GM23338 (cell line): ENCODE data around the gene RIPK1. TPM values are rescaled to one million over a fixed set of nuclear protein-coding genes. Genes with fewer than 3 reads are reported as not detected.
"Not testable (repeated sequence)": the region's sequence is repeated elsewhere in the genome, so short reads cannot be mapped to it uniquely, and the experiment has no call there.

Source experiments
- ATAC-seq: fragments of 200-7000 bp; cut with Tn5 transposase; 3 replicates; pipeline ENCODE4 v1.9.1; 2020
- DNase-seq: peaks from one replicate; pipeline ENCODE4 v3.0.0-alpha.2; 2015; ENCODE audit warnings: low spot score
- H2AFZ ChIP-seq: fragments of 200-600 bp; sonication (generic); 2 replicates; pipeline ENCODE4 v1.8.0; 2016; ENCODE audit warnings: antibody characterized with exemption, mild to moderate bottlenecking, moderate library complexity
- H3F3A ChIP-seq: fragments of 200-600 bp; sonication (generic); replicated peaks from 2 replicates; pipeline ENCODE4 v1.8.0; 2017; ENCODE audit warnings: antibody characterized with exemption, mixed run types, low read depth
- H3K27ac ChIP-seq: fragments of 200-600 bp; sonication (generic); 2 replicates; pipeline ENCODE4 v1.6.1; 2016; ENCODE audit warnings: low read depth
- H3K27me3 ChIP-seq: fragments of 200-600 bp; sonication (generic); 2 replicates; pipeline ENCODE4 v1.8.0; 2016; ENCODE audit warnings: mild to moderate bottlenecking, mixed run types, moderate library complexity; ENCODE audit not compliant: insufficient read depth
- H3K36me3 ChIP-seq: fragments of 200-600 bp; sonication (generic); 2 replicates; pipeline ENCODE4 v1.8.0; 2016; ENCODE audit warnings: mild to moderate bottlenecking; ENCODE audit not compliant: insufficient read depth
- H3K4me1 ChIP-seq: fragments of 200-600 bp; sonication (generic); 2 replicates; pipeline ENCODE4 v1.8.0; 2016; ENCODE audit warnings: mild to moderate bottlenecking, moderate library complexity; ENCODE audit not compliant: insufficient read depth
- H3K4me2 ChIP-seq: fragments of 200-600 bp; sonication (generic); 2 replicates; pipeline ENCODE4 v1.7.1; 2017; ENCODE audit warnings: mixed run types
- H3K4me3 ChIP-seq: fragments of 200-600 bp; sonication (generic); 2 replicates; pipeline ENCODE4 v1.6.1; 2016; ENCODE audit warnings: mixed run types
- H3K79me2 ChIP-seq: fragments of 200-600 bp; sonication (generic); replicated peaks from 2 replicates; pipeline ENCODE4 v1.8.0; 2017; ENCODE audit warnings: mild to moderate bottlenecking; ENCODE audit not compliant: insufficient read depth
- H3K9me2 ChIP-seq: fragments of 200-600 bp; sonication (generic); 2 replicates; pipeline ENCODE4 v1.8.0; 2017; ENCODE audit not compliant: insufficient read depth
- H4K20me1 ChIP-seq: fragments of 200-600 bp; sonication (generic); replicated peaks from 2 replicates; pipeline ENCODE4 v1.8.0; 2017; ENCODE audit warnings: mild to moderate bottlenecking; ENCODE audit not compliant: insufficient read depth
- H3K27ac Mint-ChIP-seq: 2 replicates; pipeline ENCODE4 v1.8.0; 2020; ENCODE audit warnings: inconsistent platforms, mild to moderate bottlenecking, moderate library complexity, mixed read lengths
- H3K27me3 Mint-ChIP-seq: 3 replicates; pipeline ENCODE4 v1.8.0; 2022; ENCODE audit warnings: low read depth, mild to moderate bottlenecking, moderate library complexity, mixed read lengths, inconsistent platforms; ENCODE audit not compliant: insufficient read depth, poor library complexity
- H3K36me3 Mint-ChIP-seq: 3 replicates; pipeline ENCODE4 v1.8.0; 2021; ENCODE audit warnings: low read depth, mild to moderate bottlenecking, inconsistent platforms, moderate library complexity, mixed read lengths
- H3K4me1 Mint-ChIP-seq: 3 replicates; pipeline ENCODE4 v1.8.0; 2020; ENCODE audit warnings: mild to moderate bottlenecking, inconsistent platforms, mixed read lengths
- H3K4me3 Mint-ChIP-seq: 3 replicates; pipeline ENCODE4 v1.8.0; 2021; ENCODE audit warnings: moderate library complexity, mild to moderate bottlenecking, inconsistent platforms, mixed read lengths
- H3K9me3 Mint-ChIP-seq: 3 replicates; pipeline ENCODE4 v1.8.0; 2020; ENCODE audit warnings: moderate library complexity, mild to moderate bottlenecking, inconsistent platforms, mixed read lengths
- CREB1 ChIP-seq: fragments of 250-450 bp; sonication (Bioruptor Pico); IDR thresholded peaks from 2 replicates; pipeline ENCODE4 v1.5.0; 2020; ENCODE audit warnings: low read depth, mild to moderate bottlenecking, moderate library complexity
- EZH2 ChIP-seq: fragments of 200-600 bp; sonication (generic); IDR thresholded peaks from one replicate; pipeline ENCODE4 v1.8.0; 2017; ENCODE audit warnings: antibody characterized with exemption, mild to moderate bottlenecking, low read depth; ENCODE audit not compliant: unreplicated experiment
- EZH2phosphoT487 ChIP-seq: fragments of 200-600 bp; sonication (generic); IDR thresholded peaks from one replicate; pipeline ENCODE4 v1.8.1; 2018; ENCODE audit warnings: antibody characterized with exemption; ENCODE audit not compliant: unreplicated experiment
- JUNB ChIP-seq: IDR thresholded peaks from one replicate; pipeline ENCODE4 v1.6.1; 2016; ENCODE audit warnings: antibody characterized with exemption; ENCODE audit not compliant: unreplicated experiment
- NANOG ChIP-seq: IDR thresholded peaks from 2 replicates; pipeline ENCODE4 v1.6.1; 2016; ENCODE audit warnings: antibody characterized with exemption, borderline replicate concordance
- POLR2AphosphoS5 ChIP-seq: IDR thresholded peaks from 2 replicates; pipeline ENCODE4 v1.6.1; 2016; ENCODE audit warnings: antibody characterized with exemption, low read depth
- REST ChIP-seq: IDR thresholded peaks from one replicate; pipeline ENCODE4 v1.6.1; 2018; ENCODE audit warnings: antibody characterized with exemption; ENCODE audit not compliant: unreplicated experiment
- STAT1 ChIP-seq: IDR thresholded peaks from one replicate; pipeline ENCODE4 v1.6.1; 2016; ENCODE audit warnings: antibody characterized with exemption; ENCODE audit not compliant: unreplicated experiment
- ZNF114 ChIP-seq: fragments of 250-450 bp; sonication (Bioruptor Pico); IDR thresholded peaks from 2 replicates; pipeline ENCODE4 v1.5.0; 2020; ENCODE audit warnings: mild to moderate bottlenecking, moderate library complexity
- ZNF331 ChIP-seq: fragments of 250-450 bp; sonication (Bioruptor Pico); IDR thresholded peaks from 2 replicates; pipeline ENCODE4 v1.5.0; 2020; ENCODE audit warnings: low read depth, mild to moderate bottlenecking, moderate library complexity
- polyA plus RNA-seq: library from polyadenylated mRNA; unstranded; fragments of >200 nt; fragmentation: Nextera tagmentation; extraction: Ambion mirVana; gene quantifications from 2 replicates; pipeline ENCODE4 v1.2.1, GENCODE V29; 2016
- total RNA-seq: library from RNA; depleted of rRNA; stranded (reverse); fragments of >200 nt; shearing (Covaris generic); gene quantifications from 2 replicates; pipeline ENCODE4 v1.2.3, GENCODE V29; 2014
- TF ChIP-seq, protein P1 (sequence below): IDR thresholded peaks from 2 replicates; pipeline ENCODE4 v1.6.1; 2016; ENCODE audit warnings: antibody characterized with exemption
- TF ChIP-seq, protein P2 (sequence below), 2 experiments: fragments of 200-600 bp in 1 of 2; sonication (generic) in 1 of 2; conservative IDR thresholded peaks; 2 replicates each; pipeline versions ENCODE4 v1.5.1 to v1.6.1; 2016 to 2017; ENCODE audit warnings: antibody characterized with exemption in 2 of 2, low read depth in 2 of 2, mild to moderate bottlenecking in 2 of 2, moderate library complexity in 1 of 2

RIPK1 gene
- total and polyA plus RNA-seq, 2 experiments from 2014 or later = 5.7 to 19.4 TPM

- no peak overlapping the region for H3K4me2 ChIP-seq
- H2AFZ ChIP-seq = no peak overlapping the region
- H3K27ac Mint-ChIP-seq = no peak overlapping the region
- 0 out of 2 replicates have a peak, but pooled peaks cover 2% of the 10 kb centered on the region for H3F3A ChIP-seq
- no peaks in the 10 kb centered on the region for H3K79me2 ChIP-seq
- no peaks in the 10 kb centered on the region for H3K27me3 ChIP-seq
- no peaks in the 10 kb centered on the region; the same call in 2 of the 3 replicates for H3K36me3 Mint-ChIP-seq
- H3K4me3 ChIP-seq = no peak overlapping the region
- H3K27ac ChIP-seq = no peak overlapping the region
- peaks cover 10% of the 10 kb centered on the region for H3K4me1 Mint-ChIP-seq
- DNase-seq (no peak), ATAC-seq (no peak)
- H3K4me1 ChIP-seq = peaks cover 8% of the 10 kb centered on the region
- H3K36me3 ChIP-seq = no peaks in the 10 kb centered on the region
- no peak for TF ChIP-seq JUNB
- TF ChIP-seq ZNF331 = no peak
- TF ChIP-seq REST = no peak
- TF ChIP-seq NANOG = no peak
- TF ChIP-seq CREB1 = no peak
- TF ChIP-seq POLR2AphosphoS5 = no peak
- no peak for TF ChIP-seq EZH2phosphoT487
- TF ChIP-seq, protein P1, sequence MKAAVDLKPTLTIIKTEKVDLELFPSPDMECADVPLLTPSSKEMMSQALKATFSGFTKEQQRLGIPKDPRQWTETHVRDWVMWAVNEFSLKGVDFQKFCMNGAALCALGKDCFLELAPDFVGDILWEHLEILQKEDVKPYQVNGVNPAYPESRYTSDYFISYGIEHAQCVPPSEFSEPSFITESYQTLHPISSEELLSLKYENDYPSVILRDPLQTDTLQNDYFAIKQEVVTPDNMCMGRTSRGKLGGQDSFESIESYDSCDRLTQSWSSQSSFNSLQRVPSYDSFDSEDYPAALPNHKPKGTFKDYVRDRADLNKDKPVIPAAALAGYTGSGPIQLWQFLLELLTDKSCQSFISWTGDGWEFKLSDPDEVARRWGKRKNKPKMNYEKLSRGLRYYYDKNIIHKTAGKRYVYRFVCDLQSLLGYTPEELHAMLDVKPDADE = no peak
- no peak for TF ChIP-seq EZH2
- no peak for TF ChIP-seq STAT1
- TF ChIP-seq, protein P2, sequence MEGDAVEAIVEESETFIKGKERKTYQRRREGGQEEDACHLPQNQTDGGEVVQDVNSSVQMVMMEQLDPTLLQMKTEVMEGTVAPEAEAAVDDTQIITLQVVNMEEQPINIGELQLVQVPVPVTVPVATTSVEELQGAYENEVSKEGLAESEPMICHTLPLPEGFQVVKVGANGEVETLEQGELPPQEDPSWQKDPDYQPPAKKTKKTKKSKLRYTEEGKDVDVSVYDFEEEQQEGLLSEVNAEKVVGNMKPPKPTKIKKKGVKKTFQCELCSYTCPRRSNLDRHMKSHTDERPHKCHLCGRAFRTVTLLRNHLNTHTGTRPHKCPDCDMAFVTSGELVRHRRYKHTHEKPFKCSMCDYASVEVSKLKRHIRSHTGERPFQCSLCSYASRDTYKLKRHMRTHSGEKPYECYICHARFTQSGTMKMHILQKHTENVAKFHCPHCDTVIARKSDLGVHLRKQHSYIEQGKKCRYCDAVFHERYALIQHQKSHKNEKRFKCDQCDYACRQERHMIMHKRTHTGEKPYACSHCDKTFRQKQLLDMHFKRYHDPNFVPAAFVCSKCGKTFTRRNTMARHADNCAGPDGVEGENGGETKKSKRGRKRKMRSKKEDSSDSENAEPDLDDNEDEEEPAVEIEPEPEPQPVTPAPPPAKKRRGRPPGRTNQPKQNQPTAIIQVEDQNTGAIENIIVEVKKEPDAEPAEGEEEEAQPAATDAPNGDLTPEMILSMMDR (conservative IDR thresholded peaks at IDR 0.05; ENCODE audit: low read depth in 2 of 2) = no peak
- TF ChIP-seq ZNF114 (CRISPR knock-in tag) = no peak
- no peaks in the 10 kb centered on the region for H3K9me2 ChIP-seq
- H3K27me3 Mint-ChIP-seq = peaks cover 2% of the 10 kb centered on the region
- no peak overlapping the region for H3K4me3 Mint-ChIP-seq
- H4K20me1 ChIP-seq = no peaks in the 10 kb centered on the region
- H3K9me3 Mint-ChIP-seq = no peaks in the 10 kb centered on the region
These were observed 22.0 kb upstream of the RIPK1 start for GRCh38 chr6:3046295-3046694.

- not testable (repeated sequence) for H3K27ac ChIP-seq, DNase-seq, H3K27me3 ChIP-seq, H3K4me3 ChIP-seq, H3K27ac Mint-ChIP-seq, H3K27me3 Mint-ChIP-seq, H3K9me3 Mint-ChIP-seq, ATAC-seq, H3K36me3 ChIP-seq, H3K4me2 ChIP-seq, H3K4me1 ChIP-seq, H3K79me2 ChIP-seq, H3K4me3 Mint-ChIP-seq, H4K20me1 ChIP-seq, H3K36me3 Mint-ChIP-seq, H3F3A ChIP-seq, H2AFZ ChIP-seq, H3K9me2 ChIP-seq
- H3K4me1 Mint-ChIP-seq = peaks cover 11% of the 10 kb centered on the region
These were observed 20.3 kb upstream of the RIPK1 start for GRCh38 chr6:3048009-3048408.
